PC-3 (cell line): ENCODE measurements around the gene ZBTB46. TPM values are rescaled to one million over a fixed set of nuclear protein-coding genes. Genes with fewer than 3 reads are reported as not detected.

Source experiments
- ATAC-seq: fragments of 200-7000 bp; cut with Tn5 transposase; 2 replicates; pipeline ENCODE4 v1.9.1; 2020; ENCODE audit warnings: mild to moderate bottlenecking, moderate library complexity
- BruUV-seq: library from RNA; stranded (reverse); fragments of 400-500 nt; replicated peaks from 2 replicates; lab custom pipeline; 2021; lab: Mats Ljungman, UMichigan
- CTCF ChIA-PET: fragments of 300-600 bp; sonication (Branson Sonifier 250); formaldehyde crosslinking; loops from one replicate; lab custom pipeline; 2022; ENCODE audit warnings: antibody characterized with exemption; lab: Charles Lee
- POLR2A ChIA-PET: fragments of 300-600 bp; sonication (Branson Sonifier 250); formaldehyde crosslinking; loops from one replicate; lab custom pipeline; 2022; ENCODE audit warnings: antibody characterized with exemption; ENCODE audit not compliant: unreplicated experiment; lab: Charles Lee
- DNase-seq: peaks from one replicate; pipeline ENCODE4 v3.0.0-alpha.2; 2015
- H2AFZ ChIP-seq: fragments of 300-600 bp; sonication (generic); 2 replicates; pipeline ENCODE4 v1.6.0; 2016; ENCODE audit warnings: antibody characterized with exemption, low read length
- H3F3A ChIP-seq: fragments of 300-600 bp; sonication (generic); one replicate; pipeline ENCODE4 v1.6.0; 2017; ENCODE audit warnings: antibody characterized with exemption, low read length, control low read depth, mild to moderate bottlenecking; ENCODE audit not compliant: unreplicated experiment
- H3K27ac ChIP-seq: fragments of 300-600 bp; sonication (generic); 2 replicates; pipeline ENCODE4 v1.5.1; 2016; ENCODE audit warnings: mild to moderate bottlenecking, low read length
- H3K27me3 ChIP-seq: fragments of 300-600 bp; sonication (generic); 2 replicates; pipeline ENCODE4 v1.6.1; 2016; ENCODE audit warnings: low read length, mixed read lengths
- H3K36me3 ChIP-seq: fragments of 300-600 bp; sonication (generic); 2 replicates; pipeline ENCODE4 v1.6.1; 2016; ENCODE audit warnings: low read depth, mixed run types, low read length, mixed read lengths
- H3K4me1 ChIP-seq: fragments of 300-600 bp; sonication (generic); 2 replicates; pipeline ENCODE4 v1.5.1; 2016; ENCODE audit warnings: low read length; ENCODE audit not compliant: insufficient read depth
- H3K4me2 ChIP-seq: fragments of 300-600 bp; sonication (generic); 2 replicates; pipeline ENCODE4 v1.6.0; 2016; ENCODE audit warnings: low read length
- H3K4me3 ChIP-seq: fragments of 300-600 bp; sonication (generic); 2 replicates; pipeline ENCODE4 v1.5.1; 2016; ENCODE audit warnings: mild to moderate bottlenecking, low read length, mixed read lengths
- H3K79me2 ChIP-seq: fragments of 300-600 bp; sonication (generic); 2 replicates; pipeline ENCODE4 v1.6.1; 2017; ENCODE audit warnings: low read length, mixed read lengths
- H3K9ac ChIP-seq: fragments of 300-600 bp; sonication (generic); 2 replicates; pipeline ENCODE4 v1.6.0; 2016; ENCODE audit warnings: mild to moderate bottlenecking, low read length
- H3K9me2 ChIP-seq: fragments of 300-600 bp; sonication (generic); replicated peaks from 2 replicates; pipeline ENCODE4 v1.6.1; 2016; ENCODE audit warnings: mixed run types, low read length, mixed read lengths
- H3K9me3 ChIP-seq: fragments of 300-600 bp; sonication (generic); 2 replicates; pipeline ENCODE4 v1.6.1; 2016; ENCODE audit warnings: low read length, mixed read lengths
- H4K20me1 ChIP-seq: fragments of 300-600 bp; sonication (generic); 2 replicates; pipeline ENCODE4 v1.6.1; 2016; ENCODE audit warnings: low read length, mixed read lengths
- CTCF ChIP-seq: fragments of 300-600 bp; sonication (generic); conservative IDR thresholded peaks from 2 replicates; pipeline ENCODE4 v1.5.1; 2017; ENCODE audit warnings: antibody characterized with exemption, low read depth, mild to moderate bottlenecking, low read length
- EZH2 ChIP-seq: fragments of 300-600 bp; sonication (generic); IDR thresholded peaks from one replicate; pipeline ENCODE4 v1.6.1; 2017; ENCODE audit warnings: antibody characterized with exemption, mild to moderate bottlenecking, low read length; ENCODE audit not compliant: unreplicated experiment
- EZH2phosphoT487 ChIP-seq: fragments of 300-600 bp; sonication (generic); IDR thresholded peaks from 2 replicates; pipeline ENCODE4 v1.6.1; 2018; ENCODE audit warnings: mild to moderate bottlenecking, antibody characterized with exemption, low read length, borderline replicate concordance
- intact Hi-C: fragments of 100-400 bp; cut with micrococcal nuclease; formaldehyde crosslinking; loops from 2 replicates; pipeline ENCODE4 v1.9.0; 2023
- total RNA-seq: library from RNA; depleted of rRNA; stranded (reverse); fragments of >200 nt; gene quantifications from 2 replicates; pipeline ENCODE4 v1.2.3, GENCODE V29; 2014

The ZBTB46 gene
- total RNA-seq, 1 experiment from 2014 or later = 7.3 TPM

- Histone ChIP-seq H3K9me3 (no peaks in the 10 kb centered on the region), H3K27me3 (no peaks in the 10 kb centered on the region), H3K36me3 (peaks cover 4% of the 10 kb centered on the region), H3K4me1 (peaks cover 12% of the 10 kb centered on the region), H3K9ac (no peak overlapping the region), H2AFZ (no peak overlapping the region), H3K4me3 (no peak overlapping the region), H3K79me2 (peaks cover 18% of the 10 kb centered on the region), H3K9me2 (no peaks in the 10 kb centered on the region), H3K27ac (no peak overlapping the region), H3F3A (no peaks in the 10 kb centered on the region), H4K20me1 (no peaks in the 10 kb centered on the region), H3K4me2 (no peak overlapping the region)
- BruUV-seq = no TSS peak
- DNase-seq = no peak
- no peak for ATAC-seq
- TF ChIP-seq CTCF (no peak), EZH2 (no peak)
- ChIA-PET CTCF (no interaction called here), POLR2A (interaction anchor here (0.6 kb wide), 1 partner anchor 29 kb away, joined by 5 read pairs; the partner anchor contains the start of genes ARFRP1 and ZGPAT)
- intact Hi-C loops = no loop called here
These were observed 94.0 kb downstream of the ZBTB46 start for GRCh38 chr20:63736893-63737694.

GRCh38 chr20:63735859-63736718 is 95.0 kb downstream of the ZBTB46 start, which contains the start of gene LIME1:
Gene LIME1 (plus strand): TSS chr20:63736664. CDS start chr20:63737550, 886 bp downstream.
- no peaks in the 10 kb centered on the region for H4K20me1 ChIP-seq
- intact Hi-C loops = no loop called here
- H3K36me3 ChIP-seq = no peaks in the 10 kb centered on the region; the same call in 1 of the 2 replicates
- ATAC-seq (no peak), DNase-seq (no peak)
- no peaks in the 10 kb centered on the region for H3K27me3 ChIP-seq
- TF ChIP-seq EZH2 = no peak
- no peak for TF ChIP-seq EZH2phosphoT487
- TF ChIP-seq CTCF = no peak
- H3F3A ChIP-seq = no peaks in the 10 kb centered on the region
- H3K4me1 ChIP-seq = peaks cover 3% of the 10 kb centered on the region
- peaks cover 7% of the 10 kb centered on the region for H3K79me2 ChIP-seq
- no peak within 1 kb of the TSS for H3K27ac ChIP-seq
- POLR2A ChIA-PET = interaction anchor here (0.6 kb wide), 1 partner anchor 28 kb away, joined by 5 read pairs; the partner anchor contains the start of genes ARFRP1 and ZGPAT
- H3K9ac ChIP-seq = no peak within 1 kb of the TSS
- BruUV-seq = no TSS peak
- H3K9me2 ChIP-seq = no peaks in the 10 kb centered on the region
- no peaks in the 10 kb centered on the region for H3K9me3 ChIP-seq
- CTCF ChIA-PET = interaction anchor here (0.7 kb wide), 1 partner anchor 30 kb away, joined by 3 read pairs; no protein-coding TSS in a partner anchor
- no peak within 1 kb of the TSS for H2AFZ ChIP-seq
- no peak within 1 kb of the TSS for H3K4me3 ChIP-seq
- no peak within 1 kb of the TSS for H3K4me2 ChIP-seq
